SK-N-SH (cell line): Measurements from ENCODE around the gene SLC35E2B.
"Not testable (repeated sequence)": the region's sequence is repeated elsewhere in the genome, so short reads cannot be mapped to it uniquely, and the experiment has no call there.

ENCODE experiments used
- CTCF ChIP-seq: fragments of 200-600 bp; sonication (generic); IDR thresholded peaks from 2 replicates; pipeline ENCODE4 v1.6.1; 2017; ENCODE audit warnings: antibody characterized with exemption, mild to moderate bottlenecking, moderate library complexity
- TEAD4 ChIP-seq: IDR thresholded peaks from 2 replicates; pipeline ENCODE4 v1.4.0; 2012; ENCODE audit warnings: mild to moderate bottlenecking, borderline replicate concordance; ENCODE audit not compliant: insufficient read depth

GRCh38 chr1:1704284-1704957 lies 11.8 kb upstream of the SLC35E2B start:
- not testable (repeated sequence) for TF ChIP-seq CTCF, TEAD4
